Measurements from ENCODE around the gene KDM4C.
"Not testable (repeated sequence)": the region's sequence is repeated elsewhere in the genome, so short reads cannot be mapped to it uniquely, and the experiment has no call there.

The KDM4C gene

DNA sequence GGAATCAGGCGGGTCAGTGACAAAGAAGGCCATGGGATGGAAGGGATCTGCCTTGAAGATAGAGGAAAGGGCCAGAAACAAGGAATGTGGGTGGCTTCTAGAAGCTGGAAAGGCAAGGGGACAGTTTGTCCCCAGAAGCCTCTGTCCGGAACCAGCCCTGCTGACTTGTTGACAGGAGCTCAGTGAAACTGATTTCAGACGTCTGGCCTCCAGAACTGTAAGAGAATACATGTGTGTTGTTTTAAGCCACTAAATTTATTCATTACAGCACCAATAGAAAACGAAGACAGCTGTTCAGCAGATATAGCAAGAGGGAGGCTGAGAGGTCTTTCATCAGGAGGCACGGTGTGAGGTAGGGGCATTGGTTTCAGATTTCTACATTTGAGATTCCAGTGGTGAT lies 422.5 kb downstream of the KDM4C start:
- DNase-seq, result no peak

DNA sequence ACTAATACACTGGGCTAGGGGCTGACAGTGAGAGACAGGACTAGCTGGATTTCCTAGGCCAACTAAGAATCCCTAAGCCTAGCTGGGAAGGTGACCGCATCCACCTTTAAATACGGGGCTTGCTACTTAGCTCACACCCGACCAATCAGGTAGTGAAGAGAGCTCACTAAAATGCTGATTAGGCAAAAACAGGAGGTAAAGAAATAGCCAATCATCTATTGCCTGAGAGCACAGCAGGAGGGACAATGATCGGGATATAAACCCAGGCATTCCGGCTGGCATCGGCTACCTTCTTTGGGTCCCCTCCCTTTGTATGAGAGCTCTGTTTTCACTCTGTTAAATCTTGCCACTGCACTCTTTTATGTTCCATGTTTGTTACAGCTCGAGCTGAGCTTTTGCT lies 425.4 kb downstream of the KDM4C start:
- DNase-seq, result not testable (repeated sequence)

DNA sequence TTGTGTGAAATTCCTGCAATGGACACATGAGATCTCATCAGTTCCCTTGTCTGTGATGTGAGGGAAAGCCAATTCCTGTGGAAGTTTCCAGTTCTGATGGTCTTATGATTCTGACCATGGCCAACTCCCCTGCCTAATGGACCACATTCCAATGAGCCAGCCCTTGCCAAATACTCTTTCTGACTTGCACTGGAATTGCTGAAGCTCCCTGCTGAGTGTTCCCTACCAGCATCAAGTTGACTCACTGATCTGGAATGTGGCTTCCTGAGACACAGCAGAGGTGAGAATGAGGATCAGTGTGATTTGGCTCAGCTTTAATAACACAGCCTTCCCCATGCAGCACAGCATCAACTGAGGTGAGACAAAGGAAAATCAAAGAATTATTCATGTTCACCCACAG lies 427.8 kb downstream of the KDM4C start:
- DNase-seq, result no peak

DNA sequence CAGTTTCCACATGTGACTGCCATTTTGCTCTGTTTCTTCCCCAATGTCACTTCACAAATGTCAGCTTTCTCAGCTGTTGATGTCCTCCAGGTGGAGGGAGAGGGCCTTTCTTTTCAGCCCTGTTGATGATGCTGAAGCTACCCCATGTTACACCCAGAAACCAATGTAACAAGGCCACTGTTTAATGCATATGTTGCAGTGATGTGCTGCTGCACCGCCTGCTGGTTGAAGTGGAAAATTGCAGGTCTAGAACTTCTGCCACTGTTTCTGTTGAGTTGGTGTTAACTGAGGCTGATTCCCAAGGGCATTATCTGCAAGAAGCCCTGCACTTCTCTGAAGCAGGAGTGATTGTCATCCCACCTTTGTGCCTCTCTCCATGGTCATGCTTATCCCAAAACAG lies 428.4 kb downstream of the KDM4C start:
- DNase-seq, result no peak

DNA sequence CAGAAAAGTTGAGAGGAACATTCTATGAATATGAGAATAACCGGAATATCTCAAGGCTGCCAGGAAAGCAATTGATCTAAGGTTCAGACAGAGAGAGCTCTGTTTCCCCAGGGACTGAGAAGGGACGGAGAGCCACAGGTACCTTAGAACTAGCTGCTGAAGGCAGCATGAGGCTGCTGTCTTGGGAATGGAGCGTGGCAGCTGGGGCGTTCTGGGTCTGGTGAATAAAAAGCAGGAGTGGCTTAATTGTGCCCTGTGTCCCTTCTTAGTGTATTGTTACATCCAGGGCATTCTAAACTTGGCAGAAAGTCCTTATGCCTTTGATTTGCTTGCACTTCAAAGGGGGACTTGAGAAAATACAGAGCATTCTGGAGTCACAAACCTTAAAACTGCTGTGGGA lies 434.5 kb downstream of the KDM4C start:
- DNase-seq, result no peak

DNA sequence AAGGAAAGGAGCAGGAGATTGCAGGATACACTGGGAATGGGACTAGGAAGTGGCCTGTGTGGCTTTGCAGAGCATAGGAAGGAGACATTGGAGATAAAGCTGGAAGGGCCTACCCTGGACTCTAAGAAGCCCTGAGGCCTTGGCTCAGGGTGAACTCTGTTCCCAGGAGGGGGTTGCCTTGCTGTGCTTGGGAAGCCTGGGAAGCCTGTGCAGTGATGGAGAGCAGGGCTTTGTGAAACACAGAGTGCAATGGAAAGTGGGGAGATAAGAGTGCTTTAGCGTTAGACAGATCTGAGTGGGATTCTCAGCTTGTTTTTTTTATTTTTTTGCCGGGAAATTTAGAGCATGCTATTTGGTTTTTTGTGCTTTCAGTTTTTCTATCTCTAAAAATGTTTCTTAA lies 437.8 kb downstream of the KDM4C start:
- DNase-seq, result no peak

DNA sequence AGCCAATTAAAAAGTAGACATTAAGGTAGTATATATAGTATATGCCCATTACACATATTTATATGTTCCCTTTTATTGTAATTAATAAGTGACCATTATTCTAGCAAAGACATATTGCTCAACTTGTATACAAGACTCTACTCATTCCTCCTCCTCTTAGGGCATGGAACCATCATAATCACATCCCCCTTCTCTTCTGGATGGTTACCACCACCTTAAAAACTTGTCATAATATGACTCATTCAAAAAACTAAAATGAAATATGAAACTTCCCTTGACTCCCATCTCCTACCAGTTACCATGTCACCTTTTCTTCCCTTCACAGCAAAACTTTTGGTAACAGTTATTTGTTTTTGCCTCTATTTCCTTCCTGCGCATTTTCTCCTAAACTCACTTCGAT lies 438.7 kb downstream of the KDM4C start:
- no peak for DNase-seq

DNA sequence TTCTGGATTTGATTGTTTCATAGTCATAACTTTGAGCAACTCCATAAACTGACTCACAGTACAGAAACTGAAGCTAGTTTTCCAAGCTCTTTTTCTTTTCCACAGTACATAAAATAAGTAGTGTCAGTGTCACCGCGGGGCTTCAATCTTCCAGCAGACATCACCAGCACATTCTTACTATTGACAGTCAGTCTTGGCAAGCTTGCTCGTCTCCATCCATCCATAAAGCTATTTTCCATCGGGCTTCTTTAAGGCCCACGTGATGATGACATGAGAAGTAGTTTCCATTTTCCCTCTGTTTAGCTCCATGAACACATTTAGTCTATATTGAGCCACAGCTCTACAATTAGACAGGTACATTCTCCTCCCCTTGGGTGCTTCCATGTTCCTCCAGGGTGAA lies 443.4 kb downstream of the KDM4C start:
- no peak for DNase-seq

DNA sequence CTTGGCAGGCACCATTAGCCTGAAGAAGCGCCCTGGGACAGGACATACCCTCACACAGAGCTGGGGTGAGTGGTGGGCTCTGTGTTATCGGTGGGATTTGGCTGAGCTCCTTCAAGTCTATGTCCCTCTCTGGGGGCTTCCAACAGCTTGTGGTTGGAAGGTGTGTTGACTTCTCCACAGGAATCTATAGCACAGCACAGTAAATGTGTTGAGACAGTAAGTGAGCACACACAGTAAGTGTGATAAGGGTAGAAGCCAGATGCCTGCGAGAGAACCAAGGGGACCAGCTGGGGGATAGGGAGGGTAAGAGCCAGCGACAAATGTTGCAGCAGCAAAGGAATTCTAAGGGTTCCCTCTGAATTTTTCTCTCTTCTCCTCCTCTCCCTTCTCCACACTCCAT lies 448.0 kb downstream of the KDM4C start:
- DNase-seq, result no peak

DNA sequence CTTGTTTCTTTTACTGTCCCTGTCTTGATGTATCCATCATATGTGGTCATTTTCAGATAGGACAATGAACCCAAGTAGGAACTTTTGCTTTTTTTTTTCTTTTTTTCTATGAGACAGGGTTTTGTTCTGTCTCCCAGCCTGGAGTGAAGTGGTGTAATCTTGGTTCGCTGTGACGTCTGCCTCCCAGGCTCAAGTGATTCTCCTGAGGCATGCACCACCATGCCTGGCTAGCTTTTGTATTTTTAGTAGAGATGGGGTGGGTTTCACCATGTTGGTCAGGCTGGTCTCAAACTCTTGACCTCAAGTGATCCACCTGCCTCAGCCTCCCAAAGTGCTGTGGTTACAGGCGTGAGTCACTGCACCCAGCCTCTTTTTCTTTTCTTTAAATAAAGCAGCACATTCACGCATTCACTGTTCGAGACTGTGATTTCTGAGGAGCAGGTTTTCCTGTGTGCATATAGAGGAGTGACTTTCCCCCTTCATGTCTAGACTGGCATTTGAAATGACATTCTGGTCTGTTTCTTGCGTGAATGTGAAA lies 448.5 kb downstream of the KDM4C start:
- DNase-seq, result no peak

DNA sequence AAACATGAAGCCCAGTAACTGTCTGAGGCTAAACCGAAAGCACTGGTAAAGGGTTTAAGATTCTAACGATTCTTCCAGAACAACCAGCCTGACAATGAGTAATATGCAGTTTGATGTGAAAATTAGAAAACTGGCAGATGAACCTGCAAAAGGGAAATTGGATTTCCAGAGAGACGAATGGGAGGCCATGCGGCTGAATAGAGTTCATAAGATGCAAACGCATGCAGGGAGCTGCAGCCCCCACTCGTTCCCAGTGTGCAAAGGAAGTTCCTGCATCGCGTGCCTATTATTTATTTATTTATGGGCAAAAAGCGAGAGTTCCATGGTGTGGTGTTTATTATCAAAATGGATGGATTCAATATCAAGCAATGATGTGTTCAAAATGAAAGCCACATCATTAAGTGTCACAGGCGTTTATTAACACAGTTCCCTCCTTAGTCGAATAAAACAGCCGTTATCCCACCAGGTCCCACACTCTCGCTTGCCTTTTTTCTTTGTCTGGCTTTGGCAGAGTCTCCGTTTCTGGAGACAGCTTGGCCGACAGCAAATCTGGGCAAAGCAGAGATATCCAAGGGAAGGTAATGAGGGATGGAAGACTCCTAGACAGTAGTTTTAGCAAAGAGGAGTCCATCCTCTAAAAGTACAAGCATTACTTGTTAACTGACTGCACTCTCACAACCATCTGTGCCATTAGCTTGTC lies 451.4 kb downstream of the KDM4C start:
- DNase-seq, result no peak

DNA sequence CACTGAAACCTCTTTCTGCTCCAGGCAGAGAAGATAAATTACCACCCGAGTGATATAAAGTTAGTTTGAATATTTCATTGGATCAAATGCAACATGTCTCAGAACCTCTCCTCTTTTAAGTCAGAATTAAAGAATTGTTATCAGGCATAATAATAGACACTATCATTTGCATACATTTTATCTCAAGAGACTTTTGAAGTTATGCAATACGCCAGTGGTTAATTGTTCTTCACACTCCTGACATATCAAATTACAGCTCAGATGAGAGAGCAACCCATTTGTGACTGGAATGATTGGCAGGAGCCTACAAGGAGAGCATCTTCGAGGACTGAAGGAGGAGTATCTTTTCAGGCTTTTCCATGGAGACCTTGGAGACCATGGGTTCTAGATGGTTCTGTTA lies 452.2 kb downstream of the KDM4C start:
- no peak for DNase-seq

DNA sequence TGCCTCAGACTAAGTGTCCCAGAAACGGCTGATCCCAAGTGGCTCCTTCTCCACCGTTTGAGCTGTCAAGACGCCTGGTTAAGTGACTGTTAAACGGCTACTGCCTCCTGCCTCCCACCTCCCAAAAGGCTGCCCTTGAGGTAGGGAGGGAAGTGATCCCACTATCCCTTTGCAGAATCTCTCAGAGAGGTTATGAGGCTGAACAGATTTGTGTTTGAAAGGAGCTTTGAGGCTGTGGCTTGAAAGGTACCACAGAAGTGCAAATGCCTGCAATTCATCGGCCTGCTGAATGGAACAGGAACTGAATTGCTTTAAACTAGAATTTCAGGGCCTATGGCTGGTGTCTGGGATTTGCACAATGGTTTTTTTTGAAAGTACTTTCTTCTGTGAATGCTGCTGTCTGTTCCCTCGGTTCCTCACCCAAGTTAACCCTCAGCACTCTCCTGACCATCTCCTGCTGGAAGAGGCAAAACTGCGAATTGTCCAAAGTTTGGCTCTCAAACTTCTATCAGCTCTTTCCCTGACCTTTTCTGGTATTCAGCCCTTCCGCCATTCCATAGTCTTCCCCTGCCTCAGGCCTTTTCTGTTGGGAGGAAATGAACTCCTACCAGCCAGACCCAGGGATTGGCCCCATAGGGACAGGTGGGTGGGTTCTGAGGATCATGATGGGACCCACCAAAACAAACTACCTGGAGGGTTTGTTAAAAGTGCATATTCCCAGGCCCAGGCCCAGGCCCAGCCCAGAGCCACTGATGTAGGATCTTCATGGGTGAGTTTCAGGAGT lies 453.3 kb downstream of the KDM4C start:
- DNase-seq, result no peak

DNA sequence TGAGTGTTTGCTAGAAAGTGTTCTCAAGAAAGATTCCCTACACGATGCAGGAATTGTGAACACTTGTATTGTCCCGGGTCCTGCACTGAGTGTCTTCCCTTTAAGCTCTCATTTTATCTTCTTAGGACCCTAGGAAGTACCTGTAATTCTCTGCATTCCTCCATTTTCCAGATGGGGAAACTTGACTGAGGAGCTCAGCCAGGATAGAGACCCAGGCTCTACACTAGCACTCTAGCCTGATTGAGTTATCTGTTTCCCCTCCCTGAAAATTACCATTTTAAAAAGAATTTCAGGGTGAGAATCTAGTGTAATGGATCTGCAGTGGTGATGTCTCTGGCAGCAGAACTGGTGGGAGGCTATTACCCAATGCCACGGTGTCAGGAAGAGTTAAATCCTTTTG lies 453.9 kb downstream of the KDM4C start:
- DNase-seq, result no peak

DNA sequence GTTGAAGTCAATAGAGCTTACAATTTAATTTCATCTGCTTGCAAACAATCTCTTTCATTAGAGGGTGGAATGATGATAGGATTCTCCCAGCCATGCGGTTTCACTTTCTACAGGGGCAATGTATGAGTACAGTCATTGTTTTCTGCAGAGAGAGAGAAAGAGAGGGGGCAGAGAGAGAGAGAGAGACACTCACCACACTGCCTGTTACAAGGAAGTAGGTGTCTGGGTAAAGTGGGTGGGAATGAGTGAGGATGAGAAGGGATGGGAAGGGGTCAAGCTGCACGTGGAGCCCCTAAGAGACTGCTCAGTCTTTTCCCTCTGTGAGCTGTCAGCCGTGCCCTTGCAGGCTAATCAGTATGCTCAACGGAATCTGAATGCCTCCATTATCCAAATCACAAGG lies 454.3 kb downstream of the KDM4C start:
- no peak for DNase-seq

DNA sequence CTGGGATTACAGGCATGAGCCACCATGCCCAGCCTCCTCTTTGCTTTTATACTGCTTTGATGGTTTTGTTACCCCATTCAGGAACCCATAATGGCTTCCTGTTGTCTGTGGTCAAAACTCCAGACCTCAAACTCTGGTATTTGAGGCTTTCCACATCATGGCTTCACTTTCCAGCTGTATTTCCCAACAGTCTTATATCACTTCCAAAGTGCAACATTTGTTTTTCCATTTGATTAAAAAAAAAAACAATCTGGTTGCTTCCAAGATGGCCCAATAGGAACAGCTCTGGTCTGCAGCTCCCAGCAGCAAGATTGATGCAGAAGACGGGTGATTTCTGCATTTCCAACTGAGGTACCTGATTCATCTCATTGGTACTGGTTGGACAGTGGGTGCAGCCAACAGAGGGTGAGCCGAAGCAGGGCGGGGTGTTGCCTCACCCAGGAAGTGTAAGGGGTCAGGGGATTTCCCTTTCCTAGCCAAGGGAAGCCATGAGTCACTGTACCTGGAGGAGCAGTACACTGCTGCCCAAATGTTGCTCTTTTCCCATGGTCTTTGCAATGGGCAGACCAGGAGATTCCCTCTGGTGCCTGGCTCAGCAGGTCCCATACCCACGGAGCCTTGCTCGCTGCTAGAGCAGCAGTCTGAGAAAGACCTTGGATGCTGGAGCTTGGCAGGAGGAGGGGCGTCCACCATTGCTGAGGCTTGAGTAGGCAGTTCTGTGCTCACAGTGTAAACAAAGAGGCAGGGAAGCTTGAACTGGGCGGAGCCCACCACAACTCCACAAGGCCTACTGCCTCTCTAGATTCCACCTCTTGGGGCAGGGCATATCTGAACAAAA lies 458.4 kb downstream of the KDM4C start:
- DNase-seq, result no peak

DNA sequence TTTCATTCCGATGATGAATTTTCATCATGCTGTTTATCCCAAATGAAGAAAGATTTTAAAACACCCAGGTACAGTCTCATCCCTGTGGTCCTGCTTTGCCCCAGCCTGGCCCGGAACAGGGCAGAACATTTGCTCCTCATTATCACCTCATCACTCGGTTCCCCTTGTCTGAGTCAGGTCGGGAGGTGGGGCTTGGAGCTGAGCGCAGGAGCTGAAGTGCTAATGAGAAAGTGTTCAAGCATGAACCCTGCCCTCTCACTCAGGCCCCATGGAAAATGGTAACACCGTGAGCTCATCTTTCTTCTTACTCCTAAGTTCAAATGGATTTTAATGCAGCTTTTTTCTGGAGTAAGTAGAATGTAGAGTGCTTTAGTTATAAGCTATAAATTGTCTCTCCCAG lies 466.2 kb downstream of the KDM4C start:
- no peak for DNase-seq

Measured in CD4-positive, alpha-beta T cell treated with Interleukin-15 for 1 hour (primary cell).